NB4 (cell line): ENCODE results near the gene SDR42E1.

Experiments
- DNase-seq: peaks from one replicate; pipeline ENCODE4 v3.0.0; 2010; ENCODE audit warnings: low read depth
- H3K4me3 ChIP-seq: one replicate; pipeline ENCODE4 v1.5.1; 2011; ENCODE audit warnings: mild to moderate bottlenecking, low read depth, low read length, moderate library complexity
- CTCF ChIP-seq: IDR thresholded peaks from one replicate; pipeline ENCODE4 v1.5.1; 2012; ENCODE audit warnings: low read depth, low read length
- MAX ChIP-seq: IDR thresholded peaks from 2 replicates; pipeline ENCODE4 v1.6.1; 2011; ENCODE audit warnings: low read depth, low read length
- MYC ChIP-seq: IDR thresholded peaks from 2 replicates; pipeline ENCODE4 v1.6.1; 2011; ENCODE audit warnings: low read depth, low read length
- POLR2A ChIP-seq: IDR thresholded peaks from 2 replicates; pipeline ENCODE4 v1.6.1; 2011; ENCODE audit warnings: mild to moderate bottlenecking; ENCODE audit not compliant: insufficient read length; ENCODE audit errors: extremely low read depth

SDR42E1 gene

GRCh38 chr16:82011199-82011641 is at the start of gene SDR42E1:
TSS of gene SDR42E1 (minus strand) at chr16:82011470. CDS start at chr16:82000858, 10,612 bp downstream.
- TF ChIP-seq MAX: no peak
- TF ChIP-seq CTCF: no peak
- no peak for TF ChIP-seq MYC
- no peak for TF ChIP-seq POLR2A
- no peak for DNase-seq
- no peak within 1 kb of the TSS for H3K4me3 ChIP-seq

- TF ChIP-seq CTCF (peak; percentile 0), MYC (no peak)
- no peak for DNase-seq
- no peak overlapping the region for H3K4me3 ChIP-seq
Observed at GRCh38 chr16:82059983-82060421, 48.7 kb upstream of the SDR42E1 start.

GRCh38 chr16:82059161-82059982 is 48.1 kb upstream of the SDR42E1 start:
- no peak for DNase-seq
- no peak for TF ChIP-seq POLR2A
- TF ChIP-seq CTCF: peak; percentile 0
- no peak overlapping the region for H3K4me3 ChIP-seq

GRCh38 chr16:82056550-82056896 is 45.3 kb upstream of the SDR42E1 start:
- H3K4me3 ChIP-seq: no peak overlapping the region
- no peak for DNase-seq
- no peak for TF ChIP-seq POLR2A

GRCh38 chr16:82055728-82056549 is 44.7 kb upstream of the SDR42E1 start:
- TF ChIP-seq MAX: no peak
- no peak for TF ChIP-seq POLR2A
- no peak for TF ChIP-seq CTCF
- no peak for TF ChIP-seq MYC
- H3K4me3 ChIP-seq: no peak overlapping the region
- no peak for DNase-seq

GRCh38 chr16:82055117-82055516 is 43.8 kb upstream of the SDR42E1 start:
- no peak for TF ChIP-seq MYC
- no peak for TF ChIP-seq POLR2A
- TF ChIP-seq CTCF: no peak
- no peak for TF ChIP-seq MAX
- H3K4me3 ChIP-seq: no peak overlapping the region
- no peak for DNase-seq
